ENCODE measurements around the gene USP32. TPM values are rescaled to one million over a fixed set of nuclear protein-coding genes. Genes with fewer than 3 reads are reported as not detected.

USP32 gene
- total and polyA plus RNA-seq, 2 of the 8 experiments (the other 6 are each of a cell fraction or from before 2014, with no cell fraction given): 29.6 to 112 TPM

GRCh38 chr17:60371818-60372510, 20.0 kb downstream of the USP32 start:
- Histone ChIP-seq H3K9ac (replicated peaks in 1 of 4; ENCODE audit: extremely low read depth in 1 of 4, low read depth in 3 of 4, low read length in 3 of 4) (no peak overlapping the region), H3K18ac (ENCODE audit: extremely low read depth, low read length) (no peak overlapping the region), H4K8ac (ENCODE audit: extremely low read depth, insufficient read depth, low read length) (no peak overlapping the region), H3K9me3 (ENCODE audit: insufficient read depth in 2 of 2, low read depth in 1 of 2, low read length in 1 of 2) (no peaks in the 10 kb centered on the region; a peak in 1 of 4 replicates), H3K79me1 (ENCODE audit: low read depth, low read length) (peaks cover 7% of the 10 kb centered on the region), H2BK120ac (replicated peaks; ENCODE audit: low read depth, low read length) (no peak overlapping the region), H3K4me1 (replicated peaks in 1 of 4; ENCODE audit: control insufficient read depth in 3 of 4, insufficient read depth in 4 of 4, low read length in 3 of 4) (peaks cover 0 to 4% (median 2%) of the 10 kb centered on the region in 4 experiments; a peak in 2 of 7 replicates), H3K14ac (ENCODE audit: insufficient read length) (no peak overlapping the region), H2AK5ac (ENCODE audit: low read depth, low read length) (no peak overlapping the region; the same call in 1 of the 2 replicates), H4K5ac (ENCODE audit: insufficient read length, low read depth, low read length) (no peak overlapping the region), H2BK12ac (ENCODE audit: low read depth, low read length) (no peak overlapping the region), H2BK15ac (ENCODE audit: low read length) (no peak overlapping the region), H3K23ac (ENCODE audit: insufficient read length) (no peak overlapping the region), H3K4me3 (ENCODE audit: extremely low read depth in 1 of 4, insufficient read depth in 2 of 4, low read depth in 3 of 4, low read length in 4 of 4) (no peak overlapping the region), H3K36me3 (ENCODE audit: control insufficient read depth in 2 of 4, insufficient read depth in 4 of 4, low read length in 3 of 4) (no peaks in the 10 kb centered on the region), H3K27me3 (replicated peaks in 1 of 4; ENCODE audit: control insufficient read depth in 3 of 4, extremely low read depth in 1 of 4, insufficient read depth in 3 of 4, low read length in 3 of 4) (no peaks in the 10 kb centered on the region), H4K91ac (replicated peaks; ENCODE audit: insufficient read length, low read length) (no peak overlapping the region), H3K27ac (ENCODE audit: low read depth, low read length) (no peak overlapping the region), H3K23me2 (ENCODE audit: low read depth, low read length) (no peaks in the 10 kb centered on the region), H3K4me2 (ENCODE audit: insufficient read depth in 1 of 2, low read depth in 2 of 2, low read length in 2 of 2) (no peak overlapping the region; a peak in 1 of 4 replicates), H2BK20ac (ENCODE audit: low read length) (no peak overlapping the region), H3K79me2 (ENCODE audit: control insufficient read depth in 1 of 2, insufficient read depth in 2 of 2, low read length in 2 of 2) (peaks cover 5 to 85% of the 10 kb centered on the region in 2 experiments), H2AFZ (ENCODE audit: low read length) (no peak overlapping the region), H3K56ac (replicated peaks; ENCODE audit: insufficient read length, low read depth, low read length) (no peak overlapping the region), H4K20me1 (replicated peaks in 1 of 2; ENCODE audit: control insufficient read depth in 1 of 2, insufficient read depth in 2 of 2, low read length in 2 of 2) (peaks cover 8 to 10% of the 10 kb centered on the region in 2 experiments), H2BK5ac (ENCODE audit: low read depth, low read length) (no peak overlapping the region), H3K4ac (replicated peaks; ENCODE audit: insufficient read length, low read depth, low read length) (no peak overlapping the region)
- WGBS, 2 experiments (ENCODE audit: extremely low coverage in 1 of 2, insufficient coverage in 1 of 2, insufficient read length in 1 of 2, insufficient replicate concordance in 2 of 2, low coverage in 1 of 2, low lambda C conversion rate in 2 of 2, missing lambda C conversion rate in 1 of 2): 84% methylated on average over 4 of the region's 4 CpGs; no CpG with 5 or more reads in 1 of the 2 experiments
- POLR2A ChIA-PET (ENCODE audit: partially characterized antibody): interaction anchor here (0.8 to 2.1 kb wide), 8 partner anchors 8 to 21 kb away, joined by 3 to 7 read pairs (median 4); no protein-coding TSS in a partner anchor
- FAIRE-seq: no peak
- no peak for DNase-seq (ENCODE audit: low read depth in 1 of 2, low spot score in 2 of 2)
- TF ChIP-seq EP300 (IDR thresholded peaks at IDR 0.05; ENCODE audit: borderline replicate concordance in 1 of 2, low read depth in 2 of 2, low read length in 2 of 2) (no peak), SIN3A (conservative IDR thresholded peaks at IDR 0.05 in 1 of 2, IDR thresholded peaks at IDR 0.05 in 1 of 2; ENCODE audit: low read depth in 1 of 2, low read length in 2 of 2) (no peak), ATF2 (IDR thresholded peaks at IDR 0.05; ENCODE audit: low read length) (no peak), JUND (IDR thresholded peaks at IDR 0.05; ENCODE audit: low read length) (no peak)
- CTCF ChIA-PET (ENCODE audit: partially characterized antibody): interaction anchor here (0.5 to 1.6 kb wide), 5 partner anchors 11 to 765 kb away, joined by 3 to 7 read pairs (median 4); no protein-coding TSS in a partner anchor
